GM21381 (cell line): ENCODE results near the gene HIVEP3.

ENCODE experiments used
- ATAC-seq: cut with Tn5 transposase; IDR thresholded peaks from one replicate; pipeline ENCODE4 v1.9.1; 2021; ENCODE audit warnings: mild to moderate bottlenecking, moderate library complexity; ENCODE audit not compliant: unreplicated experiment

Gene HIVEP3

DNA sequence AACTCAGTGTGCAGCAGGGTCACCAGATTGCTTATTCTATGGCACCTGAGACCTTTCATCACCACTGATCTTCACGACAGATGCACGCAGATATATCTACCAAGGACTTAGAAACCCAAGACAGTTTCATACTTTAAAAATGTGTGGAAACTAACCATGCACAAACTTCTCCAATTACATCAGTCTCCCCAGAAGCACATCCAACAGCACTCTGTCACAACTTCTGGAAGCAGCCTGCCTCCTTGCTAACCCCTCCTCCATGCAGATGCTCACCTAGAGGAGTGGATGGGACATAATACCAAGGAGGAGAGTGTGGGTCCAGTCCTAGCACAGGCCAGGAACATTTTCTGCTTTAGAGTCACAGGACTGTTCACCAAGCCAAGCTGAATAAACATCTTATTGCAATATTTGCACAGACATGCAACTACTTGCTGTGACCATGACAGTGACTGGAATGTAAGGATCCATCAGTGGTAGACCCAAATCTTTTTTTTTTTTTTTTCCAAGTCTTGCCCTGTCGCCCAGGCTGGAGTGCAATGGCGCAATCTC lies 69.4 kb downstream of the HIVEP3 start:
- no peak for ATAC-seq

DNA sequence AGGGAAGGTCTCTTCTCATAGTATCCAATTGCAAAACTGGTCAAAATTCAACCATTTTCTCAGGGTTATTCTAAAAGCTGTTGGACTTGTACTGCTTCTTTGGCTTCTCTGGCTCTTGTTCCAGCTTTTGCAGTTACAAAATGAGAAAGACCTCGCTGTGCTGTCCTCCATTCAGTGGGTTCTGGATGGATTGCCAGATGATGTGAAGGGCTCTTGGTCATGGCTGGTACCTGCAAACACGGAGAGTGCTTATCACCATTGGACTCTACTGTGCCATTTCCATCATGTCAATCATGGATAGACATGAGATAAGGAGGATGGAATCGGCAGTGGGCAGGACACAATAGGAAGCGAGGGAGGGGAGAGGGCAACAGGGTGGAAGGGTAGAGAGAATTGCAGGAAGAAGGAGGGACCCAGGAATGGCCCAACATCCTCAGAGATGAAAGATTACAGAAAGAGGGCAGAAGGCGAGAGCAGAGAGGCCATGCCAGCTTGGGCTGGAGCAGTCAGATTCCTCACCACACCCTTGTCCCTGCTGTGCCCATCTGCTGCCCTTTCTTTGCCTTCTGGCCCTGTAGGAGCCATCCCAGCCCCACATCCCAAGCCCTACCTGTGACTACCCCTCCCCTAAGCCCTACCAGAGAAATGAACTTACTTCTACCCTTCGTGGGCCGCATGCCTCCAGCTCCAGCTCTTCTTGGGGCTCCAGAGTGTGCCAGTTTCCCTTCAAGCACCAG lies 70.3 kb downstream of the HIVEP3 start:
- no peak for ATAC-seq

DNA sequence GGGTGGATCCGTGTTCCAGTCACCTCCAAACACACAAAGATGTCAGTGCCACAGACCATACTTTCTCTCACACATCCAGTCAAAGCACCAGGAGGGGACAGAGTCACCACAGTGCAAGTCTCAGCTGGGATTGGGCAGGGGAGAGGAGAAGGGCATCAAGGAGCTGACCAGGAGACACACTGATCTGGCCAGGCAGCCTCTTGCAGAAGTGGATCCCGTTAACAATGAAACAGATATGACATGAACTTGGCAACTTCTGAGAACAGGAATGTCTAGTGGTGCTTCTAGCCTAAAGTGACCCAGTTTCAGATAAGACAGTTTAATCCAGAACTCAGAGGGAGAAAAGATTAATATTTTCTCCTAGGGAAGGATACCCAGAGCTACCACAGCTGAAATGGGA lies 71.0 kb downstream of the HIVEP3 start:
- no peak for ATAC-seq

DNA sequence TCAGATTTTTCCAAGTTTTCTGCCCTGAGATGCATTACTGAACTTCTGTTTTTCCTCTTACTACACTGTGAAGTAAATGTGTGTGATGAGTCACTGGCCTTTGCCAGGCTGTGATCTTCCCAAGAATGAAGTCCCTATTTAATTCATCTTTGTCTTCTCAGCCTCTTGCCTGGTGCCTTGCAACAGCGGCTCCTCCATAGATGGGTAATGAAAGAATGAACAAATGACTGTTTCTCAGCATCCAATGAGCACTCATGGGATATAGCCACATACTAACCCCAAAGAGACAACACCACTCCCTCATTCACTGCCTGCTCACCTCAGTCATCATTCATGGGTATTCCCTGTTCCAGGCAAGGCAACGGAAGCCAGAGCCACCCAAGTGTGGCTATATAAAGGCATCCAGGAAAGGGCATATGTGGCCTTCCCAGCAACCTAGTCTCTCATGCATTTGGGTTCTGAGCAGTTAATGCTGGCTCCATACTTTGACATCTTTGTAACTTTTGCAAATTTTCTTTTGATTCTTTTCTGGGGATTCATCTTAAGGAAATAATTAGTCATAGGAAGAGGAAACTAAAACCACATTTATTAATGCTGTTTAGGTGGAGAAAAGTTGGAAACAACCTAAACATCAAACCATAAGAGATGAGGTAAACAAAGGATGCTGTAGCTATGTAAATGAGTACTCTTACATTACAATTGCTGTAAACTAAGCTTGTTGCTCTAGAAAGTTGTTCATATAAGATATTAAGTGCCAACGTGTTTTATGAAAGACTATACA lies 71.9 kb downstream of the HIVEP3 start:
- ATAC-seq, result no peak

DNA sequence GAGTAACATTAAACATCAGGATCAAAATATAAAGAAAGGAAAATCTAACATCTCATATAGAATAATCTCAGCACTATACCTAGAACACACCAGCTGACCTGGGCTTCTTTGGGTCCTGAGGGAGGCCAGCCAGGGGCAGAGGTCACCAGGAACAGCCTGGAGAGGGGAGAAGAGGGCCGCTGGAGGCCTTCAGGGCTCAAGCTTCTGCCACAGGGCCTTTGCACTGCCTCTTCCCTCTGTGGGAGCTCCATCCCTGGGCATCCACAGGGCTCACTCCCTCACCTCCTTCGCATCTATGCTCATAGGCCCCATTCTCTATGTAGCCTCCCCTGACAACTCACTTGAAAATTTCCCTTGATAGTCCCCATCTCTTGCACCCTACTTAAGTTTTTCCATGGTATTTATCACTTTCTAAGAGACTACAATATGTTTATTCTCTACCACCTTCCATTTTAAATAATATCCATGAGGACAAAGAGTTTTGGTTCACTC lies 73.9 kb downstream of the HIVEP3 start:
- no peak for ATAC-seq

DNA sequence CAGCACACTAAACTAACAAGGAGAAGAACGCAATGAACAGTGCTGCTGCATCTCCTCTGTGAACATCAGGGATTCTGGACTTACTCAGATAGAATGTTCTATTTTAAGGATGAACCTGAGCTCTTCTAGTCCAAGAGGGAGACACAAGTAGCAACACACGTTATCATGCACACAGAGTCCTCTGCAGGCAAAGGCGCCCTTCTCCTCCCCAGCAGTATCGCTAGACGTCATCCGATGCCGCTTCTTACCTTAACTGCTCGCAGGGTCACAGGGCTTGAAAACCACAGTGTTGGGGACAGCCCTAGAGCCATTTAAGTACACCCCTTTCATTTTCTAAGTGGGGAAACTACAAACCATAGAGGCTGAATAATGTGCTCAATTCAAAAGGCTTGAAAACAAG lies 74.5 kb downstream of the HIVEP3 start:
- no peak for ATAC-seq

DNA sequence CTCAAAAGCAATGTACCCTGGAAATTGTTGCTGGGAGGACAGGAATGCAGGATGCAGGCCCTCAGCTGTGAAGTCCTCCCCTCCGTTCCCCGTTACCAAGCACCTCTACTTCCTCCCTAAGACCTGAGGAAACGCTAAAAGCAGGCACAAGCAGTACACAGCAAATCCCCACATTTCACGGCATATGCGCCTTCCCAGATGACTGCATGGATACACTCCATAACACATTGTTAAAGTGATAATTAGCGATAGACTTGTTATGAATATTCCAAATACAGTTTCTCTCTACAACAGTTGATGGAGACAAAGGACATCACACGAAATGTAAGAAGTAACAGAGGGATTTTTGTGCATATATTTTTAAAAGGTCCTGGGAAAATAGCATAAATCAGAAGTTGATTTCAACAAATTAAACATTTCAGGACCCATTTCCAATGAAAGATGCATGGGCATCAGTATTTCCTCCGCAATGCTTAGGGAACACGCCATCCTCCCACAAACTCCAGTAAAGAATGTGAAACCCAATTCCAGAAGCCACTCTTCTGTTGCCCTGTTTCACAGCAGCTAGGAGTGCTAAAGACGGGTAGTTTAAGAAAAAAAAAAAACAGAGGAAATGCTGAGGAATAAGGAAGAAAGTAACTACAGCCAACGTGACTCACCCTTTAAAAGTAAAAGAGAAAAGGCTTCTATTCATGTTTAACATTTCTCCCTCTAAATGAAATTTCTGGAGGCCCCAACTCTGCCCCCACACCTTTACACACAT lies 75.5 kb downstream of the HIVEP3 start:
- ATAC-seq, result no peak

DNA sequence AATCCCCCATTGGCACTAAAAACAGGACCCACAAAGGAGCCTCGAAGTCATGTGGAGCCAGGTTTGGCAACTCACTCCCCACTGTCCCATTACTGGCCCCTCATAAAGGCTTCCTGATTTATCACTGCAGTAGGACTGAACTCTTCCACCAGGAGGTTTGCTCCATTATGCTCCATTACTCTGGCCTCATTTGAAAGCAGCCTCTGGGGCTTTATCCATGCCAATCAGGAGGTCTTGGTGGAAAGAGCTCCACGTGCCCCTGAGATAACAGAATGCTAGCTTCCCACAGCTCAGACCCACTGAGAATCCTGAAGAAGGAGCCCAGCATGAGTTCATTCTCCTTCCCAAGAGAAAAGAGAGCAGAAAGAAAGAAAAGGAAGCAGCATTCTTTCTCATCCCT lies 76.4 kb downstream of the HIVEP3 start:
- ATAC-seq, result no peak

DNA sequence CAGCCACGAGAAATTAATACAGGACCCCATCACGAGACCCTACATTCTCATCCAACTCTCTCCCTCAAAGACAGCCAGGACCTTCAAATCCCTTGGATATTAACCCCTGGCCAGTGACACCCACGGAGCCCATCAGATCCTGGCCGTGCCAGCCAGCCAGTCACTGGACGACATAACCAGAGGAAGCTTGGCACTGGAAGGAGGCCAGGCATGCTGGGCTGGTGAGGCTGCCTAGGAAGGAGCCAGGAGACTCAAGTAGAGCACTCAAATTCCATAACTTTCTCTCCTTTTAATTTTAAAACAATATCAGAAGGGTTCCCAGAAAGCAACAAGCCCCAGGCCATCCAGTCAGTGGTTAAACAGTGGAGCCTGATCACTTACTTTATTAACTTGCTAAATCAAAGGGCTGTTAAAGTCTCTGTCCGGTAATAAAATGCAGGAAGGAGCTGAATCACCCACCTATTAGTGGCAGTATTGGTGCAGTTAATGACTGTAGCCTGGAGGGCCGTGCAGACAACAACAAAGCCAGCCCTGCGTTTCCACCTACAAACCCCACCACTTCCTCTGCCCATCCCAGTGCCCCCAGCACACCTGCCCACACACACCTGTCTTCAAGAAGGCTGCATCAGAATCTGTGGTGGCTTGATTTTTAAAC lies 78.0 kb downstream of the HIVEP3 start:
- no peak for ATAC-seq

DNA sequence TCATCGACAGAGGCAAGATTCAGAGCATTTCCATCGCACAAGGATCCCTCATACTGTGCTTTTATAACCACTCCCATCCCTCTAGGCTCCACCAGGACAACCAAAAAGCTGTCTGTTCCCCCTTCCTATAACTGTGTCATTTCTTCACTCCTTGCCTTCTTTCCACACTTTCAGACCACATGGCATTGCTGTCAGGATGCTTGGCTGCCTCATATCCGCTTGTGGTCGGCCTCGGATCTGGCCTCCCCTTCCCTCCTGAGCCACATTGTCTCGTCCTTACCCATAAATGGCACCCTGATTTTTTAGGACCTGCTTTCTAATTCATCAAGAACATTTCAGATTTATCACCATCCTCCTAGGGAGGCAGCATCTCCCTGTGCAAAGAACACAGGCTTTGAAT lies 80.5 kb downstream of the HIVEP3 start:
- ATAC-seq, result no peak

DNA sequence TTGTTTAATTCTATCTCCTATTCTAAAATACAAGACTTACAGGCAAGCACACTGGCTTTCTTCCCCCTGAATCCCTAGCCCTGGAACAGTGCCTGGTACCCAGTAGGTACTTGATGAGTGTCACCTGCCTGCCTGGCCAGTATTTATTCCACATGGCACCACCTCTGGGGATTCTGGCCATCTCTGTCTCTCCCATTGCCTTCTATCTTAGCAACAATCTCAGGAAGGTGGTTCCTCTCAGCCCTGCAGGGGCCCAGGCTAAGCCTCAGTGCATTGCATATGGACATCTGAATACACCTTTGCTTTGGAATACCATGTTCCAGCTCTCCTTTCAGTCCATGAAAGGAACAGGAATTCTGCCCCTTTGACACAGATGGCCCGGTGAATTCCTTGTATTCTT lies 81.0 kb downstream of the HIVEP3 start:
- no peak for ATAC-seq

DNA sequence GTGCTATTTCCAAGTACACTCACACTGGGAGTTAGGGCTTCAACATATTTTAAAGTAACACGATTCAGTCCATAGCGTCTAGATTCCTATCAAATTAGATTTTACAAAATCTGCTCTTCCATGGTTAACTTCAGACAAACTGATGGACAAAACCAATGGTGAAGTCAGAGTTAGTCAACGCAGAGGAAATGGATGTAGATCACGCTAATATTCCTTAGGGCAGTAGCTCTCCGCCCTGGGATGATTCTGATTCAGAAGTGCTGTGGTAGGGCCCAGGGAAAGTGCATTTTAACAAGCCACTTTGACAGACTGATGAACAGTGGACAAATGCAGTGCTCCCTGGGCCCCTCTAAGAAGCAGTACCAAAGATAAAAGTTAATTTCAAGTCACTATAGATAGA lies 83.2 kb downstream of the HIVEP3 start:
- ATAC-seq, result no peak

DNA sequence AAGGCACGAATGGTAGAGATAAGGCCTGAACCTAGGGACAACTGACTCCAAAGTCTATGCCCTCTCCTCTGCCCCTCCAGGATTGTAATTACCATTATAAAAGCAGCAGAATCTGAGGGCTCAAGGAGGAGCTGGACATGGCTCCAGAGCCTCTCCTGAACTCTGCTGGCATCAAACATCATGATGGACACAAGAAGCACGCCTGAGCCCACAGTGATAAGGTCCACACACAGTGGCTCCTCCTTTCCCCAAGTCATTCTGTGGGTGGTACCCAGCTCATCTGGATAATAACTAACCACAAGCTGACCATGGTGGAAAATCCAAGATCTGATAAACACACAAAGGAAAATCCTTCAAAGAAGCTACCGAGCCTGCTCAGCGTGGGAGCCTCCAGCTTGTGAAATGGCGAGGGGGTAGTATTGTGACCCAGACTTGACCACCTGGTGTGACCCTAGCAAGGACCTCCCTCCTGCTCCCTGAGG lies 85.2 kb downstream of the HIVEP3 start:
- ATAC-seq, result no peak

DNA sequence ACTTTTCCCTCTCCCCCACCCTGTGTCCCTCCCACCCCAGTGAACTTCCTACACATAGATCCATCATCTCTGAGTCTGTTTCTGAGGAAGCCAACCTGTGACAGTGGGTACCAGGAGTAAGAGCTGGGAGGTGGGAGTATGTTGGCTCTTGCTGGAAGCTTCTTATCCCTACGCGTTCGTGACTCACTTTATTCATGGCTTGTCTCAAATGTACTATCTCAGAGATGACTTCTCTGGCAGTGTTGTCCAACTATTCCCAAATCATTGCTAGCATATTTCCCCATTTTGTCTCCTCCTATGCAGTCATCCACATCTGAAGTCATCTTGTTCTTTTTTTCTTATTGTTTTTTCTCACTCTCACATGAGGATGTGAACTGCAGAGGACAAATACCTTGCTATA lies 88.0 kb downstream of the HIVEP3 start:
- no peak for ATAC-seq

DNA sequence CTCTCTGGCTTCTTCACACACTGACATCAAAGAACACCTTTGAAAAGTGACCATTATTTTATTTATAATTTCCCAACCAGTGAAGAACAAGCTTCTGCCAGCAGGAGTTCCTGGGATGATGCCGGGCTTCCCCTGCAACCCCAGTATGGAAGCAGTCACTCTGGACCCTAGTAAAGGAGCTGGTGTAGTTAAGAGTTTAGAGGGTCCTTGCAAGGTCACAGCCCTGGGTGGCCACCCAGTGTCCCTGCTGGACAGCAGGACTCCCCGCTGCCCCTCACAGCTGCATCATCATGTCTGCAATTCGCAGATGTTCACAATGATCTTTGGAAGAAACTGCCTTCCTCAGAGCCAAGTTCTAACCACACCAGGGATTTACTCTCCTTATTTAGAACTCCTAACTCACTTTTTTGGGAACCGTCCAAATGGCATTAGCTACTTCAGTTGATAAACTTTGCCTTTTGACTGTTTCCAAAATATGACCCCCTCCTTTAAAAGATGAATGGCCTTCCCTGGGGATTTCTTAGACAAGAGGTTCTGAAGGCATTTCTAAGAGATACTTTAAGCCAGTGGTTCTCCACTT lies 90.6 kb downstream of the HIVEP3 start:
- ATAC-seq, result no peak

DNA sequence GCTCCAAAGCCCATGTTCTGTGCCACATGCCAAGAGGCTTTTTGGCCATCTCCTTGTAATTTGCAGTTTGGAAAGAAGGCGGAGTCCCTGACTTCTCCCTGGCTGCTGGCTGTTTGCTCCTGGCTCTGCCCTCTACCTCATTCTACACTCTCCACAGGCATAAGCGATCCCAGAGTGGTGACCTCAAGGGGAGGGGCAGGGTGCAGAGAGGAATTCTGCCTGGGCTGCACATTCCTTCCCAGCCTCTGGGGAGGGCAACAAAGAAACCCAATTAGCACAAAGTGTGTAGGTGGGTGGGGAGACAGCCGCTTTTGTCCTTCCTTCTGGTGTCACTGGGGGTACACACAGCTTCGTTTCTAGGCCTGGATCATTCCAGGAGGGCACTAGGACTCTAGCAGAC lies 95.3 kb downstream of the HIVEP3 start:
- no peak for ATAC-seq

DNA sequence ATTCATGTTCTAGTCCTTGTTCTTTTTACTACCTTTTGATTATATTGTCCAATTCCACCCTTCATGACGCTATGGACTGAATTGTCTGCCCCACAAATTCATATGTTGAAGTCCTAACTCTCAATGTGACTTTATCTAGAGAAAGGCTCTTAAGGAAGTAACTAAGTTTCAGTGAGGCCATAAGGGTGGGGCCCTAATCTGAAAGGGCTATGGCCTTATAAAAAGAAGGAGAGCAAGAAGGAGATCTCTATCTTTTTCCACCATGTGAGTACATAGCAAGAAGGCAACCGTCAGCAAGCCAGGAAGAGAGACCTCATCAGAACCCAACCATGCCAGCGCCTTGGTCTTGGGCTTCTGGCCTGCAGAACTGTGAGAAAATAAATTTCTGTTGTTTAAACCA lies 95.9 kb downstream of the HIVEP3 start:
- ATAC-seq, result no peak

DNA sequence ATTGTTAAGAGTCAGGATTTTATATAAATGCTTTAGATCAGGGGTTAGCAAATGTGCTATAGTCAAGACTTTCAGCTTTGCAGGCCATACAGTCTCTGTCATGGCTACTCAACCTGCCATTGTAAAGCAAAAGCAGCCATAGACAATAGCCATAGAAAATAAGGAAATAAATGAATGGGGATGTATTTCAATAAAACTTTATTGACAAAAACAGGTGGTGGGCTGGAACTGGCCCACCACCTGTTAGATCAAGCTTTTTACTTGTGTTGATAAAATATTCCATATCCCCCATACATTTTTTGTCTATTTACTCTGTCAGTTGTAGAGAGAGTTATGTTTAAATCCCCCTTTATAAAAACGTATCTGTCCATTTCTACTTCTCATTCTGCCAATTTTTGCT lies 98.9 kb downstream of the HIVEP3 start:
- no peak for ATAC-seq

DNA sequence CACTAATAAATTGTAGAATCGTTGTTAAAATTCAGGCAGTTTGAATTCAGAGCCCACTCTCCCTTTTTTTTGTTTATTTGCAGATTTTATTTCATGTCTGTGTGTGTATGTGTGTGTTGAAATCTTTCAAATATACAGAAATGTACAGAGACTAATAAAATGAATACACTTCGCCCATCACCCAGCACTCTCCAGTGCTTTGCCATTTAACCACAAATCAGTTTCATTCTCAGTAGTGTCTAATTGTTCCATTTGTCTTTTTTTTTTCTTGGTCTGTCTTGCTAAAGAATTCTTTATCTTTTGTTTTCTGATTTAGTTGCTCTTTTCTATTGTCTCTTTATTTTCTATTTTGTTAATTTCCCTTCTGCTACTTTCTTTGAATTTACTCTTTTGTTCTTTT lies 99.7 kb downstream of the HIVEP3 start:
- ATAC-seq, result no peak

DNA sequence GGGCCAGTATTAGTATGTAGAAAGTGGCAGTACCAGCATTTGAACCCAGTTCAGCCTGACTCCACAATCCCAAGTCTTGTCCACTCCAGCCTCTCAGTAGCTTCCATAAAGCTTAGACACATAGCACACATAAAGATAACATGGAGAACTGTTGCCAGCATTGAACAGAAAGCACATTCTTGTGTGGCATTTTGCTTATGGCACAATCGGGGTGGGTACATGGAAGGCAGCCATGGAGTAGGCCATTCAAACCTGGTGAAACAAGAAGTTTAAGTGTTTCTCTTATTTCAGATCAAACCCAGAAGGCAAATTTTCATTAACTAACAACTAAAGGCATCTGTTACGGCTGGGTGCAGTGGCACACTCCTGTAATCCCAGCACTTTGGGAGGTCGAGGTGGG lies 102.7 kb downstream of the HIVEP3 start:
- ATAC-seq, result no peak
